Activated B cell treated with CpG ODN at 0.5 μM for 24 hours (primary cell): Measurements from ENCODE around the gene NFKBIL1. TPM values are rescaled to one million over a fixed set of nuclear protein-coding genes. Genes with fewer than 3 reads are reported as not detected.

Experiments
- ATAC-seq: fragments of 200-7000 bp; cut with Tn5 transposase; one replicate; pipeline ENCODE4 v1.10.0; 2021; ENCODE audit warnings: low read depth, mild to moderate bottlenecking, moderate library complexity
- CTCF ChIA-PET: fragments of 350-600 bp; sonication (Branson Sonifier 250); formaldehyde crosslinking; loops from one replicate; lab custom pipeline; 2021; ENCODE audit warnings: antibody characterized with exemption; lab: Charles Lee
- POLR2A ChIA-PET: fragments of 350-600 bp; sonication (Branson Sonifier 250); formaldehyde crosslinking; loops from one replicate; lab custom pipeline; 2021; ENCODE audit warnings: antibody characterized with exemption; lab: Charles Lee
- DNase-seq: peaks from one replicate; pipeline ENCODE4 v3.0.0; 2022
- H3K27ac Mint-ChIP-seq: one replicate; pipeline ENCODE4 v1.8.0; 2020; ENCODE audit warnings: mixed read lengths
- H3K27me3 Mint-ChIP-seq: one replicate; pipeline ENCODE4 v1.8.0; 2021; ENCODE audit warnings: mixed read lengths
- H3K36me3 Mint-ChIP-seq: one replicate; pipeline ENCODE4 v1.8.0; 2021; ENCODE audit warnings: low read depth, mixed read lengths
- H3K4me1 Mint-ChIP-seq: one replicate; pipeline ENCODE4 v1.8.0; 2021; ENCODE audit warnings: mixed read lengths
- H3K4me3 Mint-ChIP-seq: one replicate; pipeline ENCODE4 v1.8.0; 2020; ENCODE audit warnings: mild to moderate bottlenecking, mixed read lengths
- H3K9me3 Mint-ChIP-seq: one replicate; pipeline ENCODE4 v1.8.0; 2020; ENCODE audit warnings: mixed read lengths
- intact Hi-C: fragments of 100-400 bp; cut with micrococcal nuclease; formaldehyde crosslinking; loops from one replicate; pipeline ENCODE4 v1.15.1; 2024
- total RNA-seq: library from RNA; stranded (reverse); gene quantifications from 2 replicates; pipeline ENCODE4 v1.2.3, GENCODE V29; 2022
- TF ChIP-seq, protein P1 (sequence below): fragments of 200-600 bp; IDR thresholded peaks from one replicate; pipeline ENCODE4 v1.8.0; 2022; ENCODE audit warnings: antibody characterized with exemption, mild to moderate bottlenecking

Gene NFKBIL1
- total RNA-seq, 1 donor from 2014 or later: 16.7 TPM

DNA sequence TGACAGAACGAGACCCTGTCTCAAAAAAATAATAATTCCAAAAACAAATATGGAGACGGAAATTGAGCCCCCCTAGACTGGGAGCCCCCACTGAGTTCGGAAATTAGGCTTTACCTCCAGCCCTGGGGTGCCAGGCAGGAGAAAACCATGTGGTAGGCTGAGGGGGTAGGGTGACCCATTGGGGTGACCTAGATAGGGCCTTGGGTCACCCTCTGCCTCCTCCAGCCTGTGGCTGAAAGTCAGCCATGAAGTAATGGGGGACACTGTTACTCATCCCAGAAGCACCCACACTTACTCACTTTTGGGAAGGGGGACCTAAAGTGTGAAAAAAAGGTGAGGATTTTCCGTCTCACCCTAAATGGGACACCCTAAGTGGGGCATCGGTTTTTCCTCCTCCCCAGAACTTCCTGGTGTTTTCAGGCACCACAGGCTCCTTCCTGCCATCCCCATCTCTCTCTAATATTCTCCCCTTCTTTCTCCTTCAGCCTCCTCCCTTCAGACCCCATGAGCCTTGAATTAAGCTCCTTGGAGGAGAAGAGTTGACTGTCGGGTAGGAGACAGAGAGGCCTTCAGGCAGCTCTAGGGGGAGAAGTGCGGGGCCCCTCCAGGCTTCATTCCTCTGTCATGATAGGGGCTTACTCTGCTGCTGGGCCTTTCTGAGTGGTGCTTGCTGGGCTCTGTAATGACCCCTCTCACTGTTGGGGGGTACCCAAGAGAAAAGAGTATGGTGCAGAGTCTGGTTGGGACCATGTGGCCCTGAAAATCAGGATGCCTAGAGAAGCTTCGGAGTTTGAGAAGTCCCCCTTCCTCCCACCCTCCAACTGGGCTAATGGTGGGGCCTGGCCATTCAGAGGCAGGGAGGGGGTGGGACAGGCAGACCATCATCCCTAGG lies 32.4 kb downstream of the NFKBIL1 start:
- peak overlapping the region; percentile 94 for H3K27ac Mint-ChIP-seq
- TF ChIP-seq, protein P1, sequence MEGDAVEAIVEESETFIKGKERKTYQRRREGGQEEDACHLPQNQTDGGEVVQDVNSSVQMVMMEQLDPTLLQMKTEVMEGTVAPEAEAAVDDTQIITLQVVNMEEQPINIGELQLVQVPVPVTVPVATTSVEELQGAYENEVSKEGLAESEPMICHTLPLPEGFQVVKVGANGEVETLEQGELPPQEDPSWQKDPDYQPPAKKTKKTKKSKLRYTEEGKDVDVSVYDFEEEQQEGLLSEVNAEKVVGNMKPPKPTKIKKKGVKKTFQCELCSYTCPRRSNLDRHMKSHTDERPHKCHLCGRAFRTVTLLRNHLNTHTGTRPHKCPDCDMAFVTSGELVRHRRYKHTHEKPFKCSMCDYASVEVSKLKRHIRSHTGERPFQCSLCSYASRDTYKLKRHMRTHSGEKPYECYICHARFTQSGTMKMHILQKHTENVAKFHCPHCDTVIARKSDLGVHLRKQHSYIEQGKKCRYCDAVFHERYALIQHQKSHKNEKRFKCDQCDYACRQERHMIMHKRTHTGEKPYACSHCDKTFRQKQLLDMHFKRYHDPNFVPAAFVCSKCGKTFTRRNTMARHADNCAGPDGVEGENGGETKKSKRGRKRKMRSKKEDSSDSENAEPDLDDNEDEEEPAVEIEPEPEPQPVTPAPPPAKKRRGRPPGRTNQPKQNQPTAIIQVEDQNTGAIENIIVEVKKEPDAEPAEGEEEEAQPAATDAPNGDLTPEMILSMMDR: no peak
- ChIA-PET CTCF (interaction anchor here (1.0 to 25.7 kb wide), 6 partner anchors 9 to 85 kb away, joined by 3 to 611 read pairs (median 16); partner anchors contain the start of genes ATP6V1G2, DDX39B, GPANK1 and LTA), POLR2A (interaction anchor here (0.6 to 26.0 kb wide), 9 partner anchors 3 to 235 kb away, joined by 4 to 1155 read pairs (median 44); partner anchors contain the start of genes ATP6V1G2, BAG6, DDX39B and LST1)
- no peaks in the 10 kb centered on the region for H3K9me3 Mint-ChIP-seq
- DNase-seq: no peak
- peaks cover 55% of the 10 kb centered on the region for H3K36me3 Mint-ChIP-seq
- no peaks in the 10 kb centered on the region for H3K27me3 Mint-ChIP-seq
- intact Hi-C loops: loop anchor here (1.0 to 2.0 kb wide), 5 partner anchors 7 to 41 kb away; partner anchors contain the start of genes LTA and PRRC2A
- H3K4me1 Mint-ChIP-seq: peaks cover 83% of the 10 kb centered on the region
- peak overlapping the region; percentile 99 for H3K4me3 Mint-ChIP-seq
- ATAC-seq: no peak

DNA sequence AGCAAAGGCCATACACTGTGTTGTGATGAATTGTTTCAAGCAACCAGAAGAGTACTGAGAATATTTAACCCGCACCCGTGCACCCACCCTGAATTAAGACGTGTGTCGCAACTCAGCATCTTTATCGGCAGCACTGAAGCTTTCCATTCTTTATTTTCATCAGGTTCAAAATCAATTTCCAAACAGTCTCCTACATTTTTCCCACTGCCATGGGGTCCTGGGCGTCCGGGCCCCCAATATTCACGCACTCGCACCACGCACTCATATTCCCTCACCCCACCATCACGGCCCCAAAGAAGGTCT lies 33.0 kb downstream of the NFKBIL1 start:
- TF ChIP-seq, protein P1: no peak
- H3K4me1 Mint-ChIP-seq: peaks cover 83% of the 10 kb centered on the region
- ChIA-PET POLR2A (interaction anchor here (0.6 to 26.0 kb wide), 9 partner anchors 4 to 234 kb away, joined by 4 to 1155 read pairs (median 44); partner anchors contain the start of genes ATP6V1G2, BAG6, DDX39B and LST1), CTCF (interaction anchor here (1.0 to 25.7 kb wide), 7 partner anchors 8 to 250 kb away, joined by 3 to 611 read pairs (median 12); partner anchors contain the start of genes ATP6V1G2, DDX39B, GPANK1 and LTA)
- peak overlapping the region; percentile 94 for H3K27ac Mint-ChIP-seq
- H3K4me3 Mint-ChIP-seq: peak overlapping the region; percentile 99
- peaks cover 53% of the 10 kb centered on the region for H3K36me3 Mint-ChIP-seq
- no peak for DNase-seq
- intact Hi-C loops: loop anchor here (1.0 to 2.0 kb wide), 5 partner anchors 8 to 40 kb away; partner anchors contain the start of genes LTA and PRRC2A
- ATAC-seq: no peak
- H3K27me3 Mint-ChIP-seq: no peaks in the 10 kb centered on the region
- no peaks in the 10 kb centered on the region for H3K9me3 Mint-ChIP-seq

DNA sequence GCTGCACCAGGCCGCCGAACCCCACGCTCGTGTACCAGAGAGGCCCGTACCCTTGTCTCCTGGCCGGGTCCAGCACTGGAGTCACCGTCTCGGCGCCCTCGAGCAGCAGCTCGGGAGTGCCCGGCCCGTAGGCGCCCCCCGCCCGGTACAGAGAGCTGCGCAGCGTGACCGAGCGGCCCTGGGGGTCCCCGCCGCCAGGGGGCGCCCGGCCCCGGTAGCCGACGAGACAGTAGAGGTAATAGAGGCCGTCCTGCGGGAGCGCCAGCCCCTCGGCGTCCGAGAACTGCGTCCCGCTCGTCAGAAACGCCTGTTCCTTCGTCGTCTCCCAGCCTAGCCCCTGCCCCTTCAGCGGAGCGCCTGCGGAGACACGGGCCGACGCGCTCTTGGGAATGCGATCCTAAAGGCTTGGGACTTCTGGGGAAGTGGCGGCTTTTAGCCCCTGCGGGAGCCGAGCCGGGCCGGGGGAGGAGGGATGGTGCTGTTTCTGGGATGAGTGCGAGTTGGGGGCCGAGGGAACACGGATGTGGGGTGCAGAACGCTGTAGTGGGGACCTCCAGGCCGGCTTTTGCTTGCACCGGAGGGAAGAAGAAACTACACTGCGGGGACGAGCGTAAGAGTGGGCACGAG lies 33.5 kb downstream of the NFKBIL1 start:
- no peaks in the 10 kb centered on the region for H3K9me3 Mint-ChIP-seq
- ATAC-seq: peak; percentile 71
- peaks cover 83% of the 10 kb centered on the region for H3K4me1 Mint-ChIP-seq
- peak; percentile 94 for DNase-seq
- H3K27ac Mint-ChIP-seq: peak overlapping the region; percentile 94
- peaks cover 48% of the 10 kb centered on the region for H3K36me3 Mint-ChIP-seq
- H3K27me3 Mint-ChIP-seq: no peaks in the 10 kb centered on the region
- TF ChIP-seq, protein P1: peak; percentile 91
- CTCF ChIA-PET: interaction anchor here (0.6 to 25.7 kb wide), 8 partner anchors 8 to 1094 kb away, joined by 3 to 611 read pairs (median 9); partner anchors contain the start of genes ATP6V1G2, DDX39B, GPANK1 and LTA
- peak overlapping the region; percentile 99 for H3K4me3 Mint-ChIP-seq
- intact Hi-C loops: loop anchor here (1.0 to 2.0 kb wide), 7 partner anchors 9 to 40 kb away; partner anchors contain the start of genes LTA, NFKBIL1 and PRRC2A
- POLR2A ChIA-PET: interaction anchor here (0.6 to 26.0 kb wide), 12 partner anchors 4 to 234 kb away, joined by 3 to 1155 read pairs (median 22); partner anchors contain the start of genes ATP6V1G2, BAG6, DDX39B and LST1

DNA sequence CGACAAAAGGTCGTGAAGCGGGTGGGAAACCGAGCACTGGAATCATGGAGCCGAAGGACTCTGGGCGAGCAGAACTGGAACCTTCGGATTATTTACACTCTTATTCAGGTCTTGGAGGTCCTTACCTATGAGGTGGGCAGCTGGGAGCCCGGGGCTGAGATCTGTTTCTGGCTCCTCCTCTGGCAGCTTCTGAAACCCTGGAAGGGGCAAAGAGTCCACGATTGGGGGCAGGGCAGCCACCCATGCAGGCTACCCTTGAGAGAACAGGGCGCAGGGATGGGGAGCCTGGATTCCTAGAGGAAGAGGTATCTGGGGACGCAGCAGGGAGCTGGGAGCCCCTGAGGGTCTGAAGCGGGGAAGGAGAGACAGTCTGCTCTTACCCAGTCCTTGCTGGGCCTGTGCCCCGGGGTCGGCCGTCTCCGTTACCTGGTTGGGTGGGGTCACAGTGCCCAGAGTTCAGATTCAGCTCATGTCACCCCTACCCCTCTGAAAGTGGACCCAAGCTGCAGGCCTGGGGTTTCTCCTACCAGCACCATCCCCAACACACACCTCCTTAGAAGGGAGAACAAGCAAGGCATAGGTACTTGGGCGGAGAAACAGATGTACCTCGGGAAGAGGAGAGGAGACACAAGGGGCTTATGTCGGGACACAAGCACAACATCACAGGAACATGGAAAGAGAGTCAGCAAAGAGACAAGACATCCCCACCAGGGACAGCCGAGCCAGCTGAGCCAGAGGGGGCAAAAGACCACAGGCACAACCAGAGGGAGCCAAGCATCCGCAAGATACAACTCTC lies 34.2 kb downstream of the NFKBIL1 start:
- ATAC-seq (no peak), DNase-seq (peak; percentile 32)
- H3K27me3 Mint-ChIP-seq: no peaks in the 10 kb centered on the region
- TF ChIP-seq, protein P1: no peak
- intact Hi-C loops: loop anchor here (1.0 to 2.0 kb wide), 4 partner anchors 11 to 39 kb away; partner anchors contain the start of genes NFKBIL1 and PRRC2A
- POLR2A ChIA-PET: interaction anchor here (0.6 to 26.0 kb wide), 16 partner anchors 5 to 1742 kb away, joined by 3 to 1155 read pairs (median 6); partner anchors contain the start of genes ATP6V1G2, BAG6, DDX39B and GPANK1
- peaks cover 83% of the 10 kb centered on the region for H3K4me1 Mint-ChIP-seq
- CTCF ChIA-PET: interaction anchor here (1.2 to 25.7 kb wide), 6 partner anchors 7 to 248 kb away, joined by 6 to 611 read pairs (median 27); partner anchors contain the start of genes ATP6V1G2, DDX39B, LTA and NCR3
- peak overlapping the region; percentile 94 for H3K27ac Mint-ChIP-seq
- no peaks in the 10 kb centered on the region for H3K9me3 Mint-ChIP-seq
- H3K36me3 Mint-ChIP-seq: peaks cover 41% of the 10 kb centered on the region
- peak overlapping the region; percentile 99 for H3K4me3 Mint-ChIP-seq
